ENCODE measurements around the gene SLC35A2.

The SLC35A2 gene

GRCh38 chrX:48937054-48937907, 25.8 kb upstream of the SLC35A2 start:
- H3K27me3 ChIP-seq (ENCODE audit: insufficient read depth, low read depth) = no peaks in the 10 kb centered on the region
- H3K9ac ChIP-seq = peak overlapping the region; percentile 70
- no peak overlapping the region for H2AFZ ChIP-seq (ENCODE audit: low read depth)
- no peak overlapping the region for H3K4me3 ChIP-seq (IDR thresholded peaks at IDR 0.05; ENCODE audit: insufficient read depth, low read depth, low read length)
- H3K27ac ChIP-seq = peak overlapping the region; percentile 98
- H3K4me2 ChIP-seq = peak overlapping the region; percentile 100
- H3K4me1 ChIP-seq (ENCODE audit: low read depth, poor library complexity, severe bottlenecking) = peaks cover 90% of the 10 kb centered on the region
- TF ChIP-seq, protein P1, sequence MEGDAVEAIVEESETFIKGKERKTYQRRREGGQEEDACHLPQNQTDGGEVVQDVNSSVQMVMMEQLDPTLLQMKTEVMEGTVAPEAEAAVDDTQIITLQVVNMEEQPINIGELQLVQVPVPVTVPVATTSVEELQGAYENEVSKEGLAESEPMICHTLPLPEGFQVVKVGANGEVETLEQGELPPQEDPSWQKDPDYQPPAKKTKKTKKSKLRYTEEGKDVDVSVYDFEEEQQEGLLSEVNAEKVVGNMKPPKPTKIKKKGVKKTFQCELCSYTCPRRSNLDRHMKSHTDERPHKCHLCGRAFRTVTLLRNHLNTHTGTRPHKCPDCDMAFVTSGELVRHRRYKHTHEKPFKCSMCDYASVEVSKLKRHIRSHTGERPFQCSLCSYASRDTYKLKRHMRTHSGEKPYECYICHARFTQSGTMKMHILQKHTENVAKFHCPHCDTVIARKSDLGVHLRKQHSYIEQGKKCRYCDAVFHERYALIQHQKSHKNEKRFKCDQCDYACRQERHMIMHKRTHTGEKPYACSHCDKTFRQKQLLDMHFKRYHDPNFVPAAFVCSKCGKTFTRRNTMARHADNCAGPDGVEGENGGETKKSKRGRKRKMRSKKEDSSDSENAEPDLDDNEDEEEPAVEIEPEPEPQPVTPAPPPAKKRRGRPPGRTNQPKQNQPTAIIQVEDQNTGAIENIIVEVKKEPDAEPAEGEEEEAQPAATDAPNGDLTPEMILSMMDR (conservative IDR thresholded peaks at IDR 0.05; ENCODE audit: low read depth, low read length) = peak; percentile 63
- peaks cover 12% of the 10 kb centered on the region; the same call in 1 of the 2 replicates for H3K79me2 ChIP-seq (ENCODE audit: insufficient read depth, low read depth)
- H3K36me3 ChIP-seq (ENCODE audit: insufficient read depth) = no peaks in the 10 kb centered on the region
- H4K20me1 ChIP-seq (ENCODE audit: insufficient read depth) = no peaks in the 10 kb centered on the region

DNA sequence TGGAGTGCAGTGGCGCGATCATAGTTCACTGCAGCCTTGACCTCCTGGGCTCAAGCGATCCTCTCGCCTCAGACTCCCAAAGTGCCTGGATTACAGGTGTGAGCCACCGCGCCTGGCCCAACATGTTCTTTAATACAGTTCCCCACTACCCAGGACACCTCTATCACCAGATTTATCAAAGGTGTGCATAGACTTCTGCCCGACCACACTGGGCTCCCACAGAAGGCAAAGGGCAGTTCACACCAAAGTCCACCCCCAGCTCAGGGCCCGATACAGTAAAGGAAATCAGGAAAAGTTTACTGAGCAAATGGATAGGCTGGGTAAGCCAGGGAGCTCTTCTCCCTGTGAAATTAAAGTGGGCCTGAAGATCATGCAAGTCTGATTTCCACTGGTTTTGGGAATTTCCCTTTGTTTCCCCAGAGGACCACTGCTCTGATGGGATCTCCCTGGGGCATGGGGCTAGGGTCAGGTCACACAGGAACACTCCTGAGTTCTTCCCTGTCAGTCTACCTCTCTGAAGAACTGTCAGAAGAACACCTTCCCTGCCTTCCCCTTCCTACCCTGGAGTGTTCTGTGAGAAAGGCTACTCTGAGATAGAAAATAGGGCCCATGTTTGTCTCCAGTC, 25.1 kb upstream of the SLC35A2 start:
- Histone ChIP-seq H4K20me1 (ENCODE audit: insufficient read depth) (no peaks in the 10 kb centered on the region), H3K36me3 (ENCODE audit: insufficient read depth) (no peaks in the 10 kb centered on the region), H3K4me2 (peak overlapping the region; percentile 100), H2AFZ (ENCODE audit: low read depth) (no peak overlapping the region), H3K27me3 (ENCODE audit: insufficient read depth, low read depth) (no peaks in the 10 kb centered on the region), H3K9ac (no peak overlapping the region; the same call in 1 of the 2 replicates), H3K4me1 (ENCODE audit: low read depth, poor library complexity, severe bottlenecking) (peaks cover 84% of the 10 kb centered on the region), H3K79me2 (ENCODE audit: insufficient read depth, low read depth) (peaks cover 8% of the 10 kb centered on the region; the same call in 1 of the 2 replicates), H3K4me3 (IDR thresholded peaks at IDR 0.05; ENCODE audit: insufficient read depth, low read depth, low read length) (no peak overlapping the region), H3K27ac (peak overlapping the region; percentile 98)
- TF ChIP-seq, protein P1 (conservative IDR thresholded peaks at IDR 0.05; ENCODE audit: low read depth, low read length) = no peak

DNA sequence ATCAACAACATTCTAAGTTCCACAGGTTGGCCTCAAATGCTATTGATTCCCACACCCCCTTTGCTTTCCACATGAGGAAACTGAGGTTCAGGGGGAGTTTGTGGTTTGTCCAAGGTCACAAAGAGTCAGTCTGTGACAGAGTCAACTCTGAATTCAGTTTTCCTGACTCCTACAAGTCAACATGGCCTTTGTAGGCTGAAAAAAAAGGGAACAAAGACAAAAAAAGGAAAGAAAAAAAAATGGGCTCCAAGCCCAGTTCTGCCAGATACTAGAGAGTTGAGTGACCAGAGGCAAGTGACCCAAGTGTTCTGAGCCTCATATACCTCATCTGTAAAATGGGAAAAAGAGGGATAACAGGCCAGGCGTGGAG, 23.8 kb upstream of the SLC35A2 start:
- peak overlapping the region; percentile 18; the same call in 1 of the 2 replicates for H3K27ac ChIP-seq
- H3K79me2 ChIP-seq (ENCODE audit: insufficient read depth, low read depth) = no peaks in the 10 kb centered on the region; the same call in 1 of the 2 replicates
- peaks cover 77% of the 10 kb centered on the region for H3K4me1 ChIP-seq (ENCODE audit: low read depth, poor library complexity, severe bottlenecking)
- H3K27me3 ChIP-seq (ENCODE audit: insufficient read depth, low read depth) = no peaks in the 10 kb centered on the region
- H2AFZ ChIP-seq (ENCODE audit: low read depth) = no peak overlapping the region
- no peaks in the 10 kb centered on the region for H4K20me1 ChIP-seq (ENCODE audit: insufficient read depth)
- peak overlapping the region; percentile 18; the same call in 1 of the 2 replicates for H3K4me2 ChIP-seq
- H3K9ac ChIP-seq = no peak overlapping the region
- no peaks in the 10 kb centered on the region for H3K36me3 ChIP-seq (ENCODE audit: insufficient read depth)
- TF ChIP-seq, protein P1 (conservative IDR thresholded peaks at IDR 0.05; ENCODE audit: low read depth, low read length) = no peak
- H3K4me3 ChIP-seq (IDR thresholded peaks at IDR 0.05; ENCODE audit: insufficient read depth, low read depth, low read length) = no peak overlapping the region

GRCh38 chrX:48934581-48935300, 23.3 kb upstream of the SLC35A2 start:
- H3K36me3 ChIP-seq (ENCODE audit: insufficient read depth) = no peaks in the 10 kb centered on the region
- peaks cover 72% of the 10 kb centered on the region for H3K4me1 ChIP-seq (ENCODE audit: low read depth, poor library complexity, severe bottlenecking)
- no peaks in the 10 kb centered on the region; the same call in 1 of the 2 replicates for H3K79me2 ChIP-seq (ENCODE audit: insufficient read depth, low read depth)

More at GRCh38 chrX:48934581-48935300, 23.3 kb upstream of the SLC35A2 start:
- TF ChIP-seq, protein P1 (conservative IDR thresholded peaks at IDR 0.05; ENCODE audit: low read depth, low read length) = no peak
- H2AFZ ChIP-seq (ENCODE audit: low read depth) = no peak overlapping the region
- no peak overlapping the region for H3K4me3 ChIP-seq (IDR thresholded peaks at IDR 0.05; ENCODE audit: insufficient read depth, low read depth, low read length)
- H3K27me3 ChIP-seq (ENCODE audit: insufficient read depth, low read depth) = no peaks in the 10 kb centered on the region
- no peak overlapping the region for H3K9ac ChIP-seq
- H3K27ac ChIP-seq = peak overlapping the region; percentile 18; the same call in 1 of the 2 replicates
- H3K4me2 ChIP-seq = peak overlapping the region; percentile 18; the same call in 1 of the 2 replicates
- H4K20me1 ChIP-seq (ENCODE audit: insufficient read depth) = no peaks in the 10 kb centered on the region

Data from KMS-11 (cell line).